Stimulated activated CD4-positive, alpha-beta T cell treated with anti-CD3 and anti-CD28 coated beads, TNF-alpha, amount 100 ng/mL, for 1 hour (primary cell): Measurements from ENCODE around the gene EYS.

Experiments used
- DNase-seq, 3 donors: peaks; one replicate each; pipeline ENCODE4 v3.0.0-alpha.2; 2020; ENCODE audit warnings: low read depth in 3 of 3, low spot score in 1 of 3

EYS gene

DNA sequence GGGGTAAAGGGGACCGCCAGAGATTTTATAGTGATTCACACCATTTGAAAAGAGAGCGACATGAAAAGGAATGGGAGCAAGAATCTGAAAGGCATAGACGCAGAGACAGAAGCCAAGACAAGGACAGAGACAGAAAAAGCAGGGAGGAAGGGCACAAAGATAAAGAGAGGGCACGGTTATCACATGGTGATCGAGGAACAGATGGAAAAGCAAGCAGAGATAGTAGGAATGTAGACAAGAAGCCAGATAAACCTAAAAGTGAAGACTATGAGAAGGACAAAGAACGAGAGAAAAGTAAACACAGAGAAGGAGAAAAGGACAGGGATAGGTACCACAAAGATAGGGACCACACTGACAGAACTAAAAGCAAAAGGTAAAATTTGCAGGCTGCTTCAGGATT lies 1993.7 kb downstream of the EYS start:
- no peak for DNase-seq

DNA sequence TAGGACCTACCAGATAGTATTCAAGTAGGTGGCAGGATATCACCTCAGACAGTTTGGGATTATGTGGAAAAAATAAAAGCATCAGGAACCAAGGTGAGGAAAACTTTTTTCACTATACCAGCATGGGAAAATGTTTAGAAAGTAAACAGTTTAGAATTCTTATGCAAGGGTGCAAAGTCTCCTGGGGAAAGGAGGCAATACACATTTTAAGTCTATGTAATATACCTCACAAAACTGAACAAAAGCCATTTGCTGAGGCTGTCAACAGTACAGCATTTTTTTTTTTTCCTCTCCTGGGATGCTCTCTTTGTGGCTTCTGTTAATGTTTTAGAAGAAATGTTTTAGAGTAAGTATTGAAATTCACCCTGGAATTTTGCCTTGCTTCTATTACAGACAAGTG lies 1997.9 kb downstream of the EYS start:
- no peak for DNase-seq

- no peak for DNase-seq
These were observed 1998.4 kb downstream of the EYS start for GRCh38 chr6:63708631-63709030.

DNA sequence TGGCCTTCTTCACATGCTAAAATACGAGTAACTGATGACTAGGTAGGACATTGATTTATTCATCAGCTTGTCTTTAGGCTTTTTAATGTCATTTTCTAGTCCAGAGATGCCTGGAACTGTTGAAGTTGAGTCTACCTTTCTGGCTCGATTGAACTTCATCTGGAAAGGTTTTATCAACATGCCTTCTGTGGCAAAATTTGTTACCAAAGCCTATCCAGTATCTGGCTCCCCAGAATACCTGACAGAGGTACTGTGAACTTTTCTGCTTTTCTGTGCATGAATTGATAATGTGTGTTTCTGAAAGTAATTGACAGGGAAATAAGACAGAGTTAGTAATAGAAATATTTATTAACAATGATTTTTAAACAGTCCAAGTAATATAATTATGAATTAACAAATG lies 2000.4 kb downstream of the EYS start:
- DNase-seq: no peak

- no peak for DNase-seq
These were observed 2001.3 kb downstream of the EYS start for GRCh38 chr6:63705707-63706106.

DNA sequence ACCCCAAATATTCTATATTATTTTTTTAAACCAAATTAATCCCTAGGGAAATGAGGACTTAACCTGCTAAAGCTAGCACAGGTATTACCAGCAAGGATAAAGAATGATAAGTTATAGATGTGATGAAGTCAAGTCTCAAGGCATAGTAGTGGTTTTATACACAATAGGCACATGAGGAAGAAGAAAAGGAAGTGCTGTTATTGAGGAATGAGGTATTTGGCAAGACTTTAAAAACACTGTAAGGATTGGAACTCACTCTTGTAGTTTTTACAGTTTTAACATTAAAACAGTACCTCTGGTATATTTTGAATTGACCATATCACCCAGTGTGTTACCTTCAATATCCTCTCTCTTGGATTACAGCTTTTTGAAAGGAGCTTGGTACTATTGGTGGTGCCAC lies 2016.8 kb downstream of the EYS start:
- DNase-seq: no peak

DNA sequence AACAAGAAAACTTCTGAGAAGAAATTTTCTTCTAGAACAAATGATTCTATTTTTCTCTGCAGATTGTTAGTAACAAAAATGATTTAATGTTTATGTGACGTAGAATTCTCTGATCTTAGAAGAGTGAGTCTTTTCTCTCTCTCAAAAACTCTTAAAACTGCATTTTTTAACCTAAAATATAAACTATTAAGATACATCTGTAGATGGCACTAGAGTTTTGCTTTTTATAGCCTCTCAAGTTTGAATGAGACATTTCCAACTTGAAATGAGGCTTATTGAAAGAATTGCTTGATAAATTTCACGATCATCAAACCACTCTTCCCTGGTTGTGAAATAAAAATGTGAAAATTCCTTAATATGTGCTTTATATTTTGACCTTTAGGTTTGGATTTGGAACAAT lies 2017.6 kb downstream of the EYS start:
- no peak for DNase-seq

- DNase-seq: no peak
These were observed 2021.3 kb downstream of the EYS start for GRCh38 chr6:63685446-63686379.

- DNase-seq: no peak
These were observed 2023.9 kb downstream of the EYS start for GRCh38 chr6:63683071-63683603.

- DNase-seq: no peak
These were observed 2029.7 kb downstream of the EYS start for GRCh38 chr6:63677282-63677681.

- DNase-seq: no peak
These were observed 2030.5 kb downstream of the EYS start for GRCh38 chr6:63676412-63677114.

- DNase-seq: no peak
These were observed 2031.9 kb downstream of the EYS start for GRCh38 chr6:63675138-63675537.

DNA sequence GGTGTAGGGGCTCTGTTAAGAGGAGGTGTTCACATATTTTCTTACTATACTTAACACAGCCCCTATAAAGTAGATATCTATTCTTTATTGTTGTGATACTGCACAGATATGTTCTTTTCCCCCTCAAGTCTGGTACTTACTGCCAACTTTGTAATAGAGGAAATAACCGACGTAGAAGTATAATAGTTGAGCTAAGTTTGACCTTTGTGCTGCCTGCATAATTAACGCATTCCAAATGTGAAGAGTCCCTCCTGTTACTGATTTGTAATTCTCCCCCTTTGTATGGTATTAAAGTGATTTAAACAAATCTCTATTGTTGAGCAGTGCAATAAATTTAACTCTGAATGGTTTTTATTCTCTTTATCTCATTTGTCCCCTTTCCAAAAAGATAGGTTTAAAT lies 2032.4 kb downstream of the EYS start:
- no peak for DNase-seq

GRCh38 chr6:63673692-63674091 lies 2033.3 kb downstream of the EYS start:
- no peak for DNase-seq

DNA sequence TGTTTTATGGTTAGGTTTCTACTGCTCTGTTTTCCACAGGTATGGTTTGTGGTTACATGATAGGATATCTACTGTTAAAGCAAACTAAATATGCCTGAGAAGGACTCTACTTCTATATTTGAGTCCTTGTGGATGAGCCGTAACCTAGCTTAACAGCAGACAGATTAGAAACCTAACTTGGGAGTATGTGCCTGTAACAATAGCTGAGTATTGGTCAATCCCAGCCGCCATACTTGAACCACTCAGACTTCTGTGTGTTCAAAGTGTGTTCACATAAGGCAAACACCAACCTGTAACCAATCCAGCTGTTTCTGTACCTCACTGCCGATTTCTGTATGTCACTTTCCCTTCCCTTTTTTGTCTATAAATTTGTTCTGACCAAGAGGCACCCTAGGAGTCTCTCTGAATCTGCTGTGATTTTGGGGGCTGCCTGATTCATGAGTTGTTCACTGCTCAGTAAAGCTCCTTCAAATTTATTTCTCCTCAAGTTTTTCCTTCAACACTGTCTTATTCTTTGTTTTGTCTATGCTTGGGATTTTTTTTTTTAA lies 2034.4 kb downstream of the EYS start:
- DNase-seq: no peak

DNA sequence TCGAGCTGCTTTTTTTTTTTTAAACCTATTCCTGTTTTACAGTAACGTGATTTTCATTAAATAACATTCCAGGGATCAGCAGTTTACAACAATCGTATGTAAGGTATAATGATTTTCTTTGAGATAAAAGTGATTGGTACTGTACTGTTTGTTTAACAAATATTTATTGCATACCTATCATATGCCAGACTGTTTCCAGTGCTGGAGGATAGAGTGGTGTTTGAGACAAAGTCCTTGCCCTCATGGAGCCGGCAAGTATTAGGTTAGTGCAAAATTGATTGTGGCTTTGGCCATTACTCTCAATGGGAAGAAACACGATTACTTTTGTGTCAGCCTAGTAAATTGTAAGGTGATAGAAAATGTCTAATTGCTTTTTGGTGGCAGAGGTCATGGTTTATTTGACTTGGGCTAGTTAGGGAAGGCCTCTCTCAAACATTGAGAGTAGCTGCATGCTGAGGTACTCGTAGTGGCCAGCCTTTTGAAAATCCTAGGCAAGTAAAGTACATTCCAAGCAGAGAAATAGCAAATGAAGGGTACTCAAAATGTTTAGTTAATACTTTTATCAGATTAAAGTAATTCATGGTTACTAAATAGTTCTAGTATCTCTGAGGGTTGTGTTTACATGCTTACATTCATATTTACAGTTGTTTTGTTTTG lies 2035.8 kb downstream of the EYS start:
- DNase-seq: no peak
